Osteoblast (primary cell): ENCODE data around the gene LINC01488. TPM values are rescaled to one million over a fixed set of nuclear protein-coding genes. Genes with fewer than 3 reads are reported as not detected.
A peak's percentile ranks its signal among the peaks of the same experiment; 100 is the strongest.

Experiments
- DNase-seq: peaks from one replicate; pipeline ENCODE4 v3.0.0; 2011; ENCODE audit warnings: low spot score, mixed read lengths; ENCODE audit not compliant: insufficient read length; ENCODE audit errors: missing footprints
- H2AFZ ChIP-seq: 2 replicates; pipeline ENCODE4 v1.6.0; 2011; ENCODE audit warnings: mild to moderate bottlenecking, low read length
- H3K27ac ChIP-seq: 2 replicates; pipeline ENCODE4 v1.5.1; 2011; ENCODE audit warnings: mild to moderate bottlenecking, low read depth, low read length, moderate library complexity
- H3K27me3 ChIP-seq: 2 replicates; pipeline ENCODE4 v1.6.0; 2012; ENCODE audit warnings: mild to moderate bottlenecking, control low read depth, inconsistent platforms, low read length, moderate library complexity; ENCODE audit not compliant: insufficient read depth
- H3K36me3 ChIP-seq: 2 replicates; pipeline ENCODE4 v1.5.1; 2011; ENCODE audit warnings: mild to moderate bottlenecking, low read length, control low read depth, moderate library complexity; ENCODE audit not compliant: insufficient read depth
- H3K4me1 ChIP-seq: 2 replicates; pipeline ENCODE4 v1.5.1; 2011; ENCODE audit warnings: mild to moderate bottlenecking, low read length, control low read depth, moderate library complexity; ENCODE audit not compliant: insufficient read depth
- H3K4me2 ChIP-seq: 2 replicates; pipeline ENCODE4 v1.6.0; 2011; ENCODE audit warnings: mild to moderate bottlenecking, low read length; ENCODE audit not compliant: insufficient read depth
- H3K4me3 ChIP-seq: fragments of 200-600 bp; sonication (generic); 3 replicates; pipeline ENCODE4 v1.5.1; 2012; ENCODE audit warnings: mild to moderate bottlenecking, low read length, inconsistent platforms; ENCODE audit not compliant: insufficient read depth
- H3K79me2 ChIP-seq: 2 replicates; pipeline ENCODE4 v1.6.0; 2012; ENCODE audit warnings: mild to moderate bottlenecking, low read length, control low read depth, inconsistent platforms; ENCODE audit not compliant: insufficient read depth
- H3K9me3 ChIP-seq: 2 replicates; pipeline ENCODE4 v1.5.1; 2011; ENCODE audit warnings: low read depth, low read length, control low read depth
- H4K20me1 ChIP-seq: 2 replicates; pipeline ENCODE4 v1.6.0; 2012; ENCODE audit warnings: mild to moderate bottlenecking, low read length, control low read depth; ENCODE audit not compliant: insufficient read depth
- CTCF ChIP-seq: IDR thresholded peaks from 2 replicates; pipeline ENCODE4 v1.5.1; 2011; ENCODE audit warnings: mild to moderate bottlenecking, low read depth, low read length, moderate library complexity; ENCODE audit errors: extremely low read depth
- total RNA-seq: library from RNA; depleted of rRNA; stranded (reverse); fragments of >200 nt; gene quantifications from 2 replicates; pipeline ENCODE4 v1.2.3, GENCODE V29; 2012

Gene LINC01488
- total RNA-seq, 1 donor = not detected

- no peak overlapping the region for H2AFZ ChIP-seq
- peak; percentile 83 for DNase-seq
- no peak overlapping the region for H3K4me3 ChIP-seq
- no peak overlapping the region for H3K27ac ChIP-seq
- H4K20me1 ChIP-seq = no peaks in the 10 kb centered on the region
- no peaks in the 10 kb centered on the region for H3K79me2 ChIP-seq
- no peak for TF ChIP-seq CTCF
- H3K4me1 ChIP-seq = no peaks in the 10 kb centered on the region
- no peaks in the 10 kb centered on the region for H3K36me3 ChIP-seq
- no peak overlapping the region for H3K4me2 ChIP-seq
- H3K9me3 ChIP-seq = no peaks in the 10 kb centered on the region
- no peaks in the 10 kb centered on the region for H3K27me3 ChIP-seq
Observed at GRCh38 chr11:69487391-69487790, 5.9 kb downstream of the LINC01488 start.

GRCh38 chr11:69487849-69488542 lies 6.5 kb downstream of the LINC01488 start:
- TF ChIP-seq CTCF = no peak
- H3K27me3 ChIP-seq = no peaks in the 10 kb centered on the region

GRCh38 chr11:69488543-69488940 lies 7.1 kb downstream of the LINC01488 start:
- H2AFZ ChIP-seq = no peak overlapping the region
- H3K36me3 ChIP-seq = no peaks in the 10 kb centered on the region
- H3K4me2 ChIP-seq = no peak overlapping the region
- H3K27ac ChIP-seq = no peak overlapping the region
- H3K27me3 ChIP-seq = no peaks in the 10 kb centered on the region
- H3K79me2 ChIP-seq = no peaks in the 10 kb centered on the region
- no peaks in the 10 kb centered on the region for H3K4me1 ChIP-seq
- TF ChIP-seq CTCF = no peak
- no peaks in the 10 kb centered on the region for H4K20me1 ChIP-seq
- DNase-seq = peak; percentile 62
- no peaks in the 10 kb centered on the region for H3K9me3 ChIP-seq
- no peak overlapping the region for H3K4me3 ChIP-seq

More at GRCh38 chr11:69487849-69488542, 6.5 kb downstream of the LINC01488 start:
- Histone ChIP-seq H3K36me3 (no peaks in the 10 kb centered on the region), H2AFZ (no peak overlapping the region), H3K4me2 (no peak overlapping the region), H3K4me1 (no peaks in the 10 kb centered on the region), H3K4me3 (no peak overlapping the region), H3K9me3 (no peaks in the 10 kb centered on the region), H3K79me2 (no peaks in the 10 kb centered on the region), H3K27ac (no peak overlapping the region), H4K20me1 (no peaks in the 10 kb centered on the region)
- DNase-seq = peak; percentile 66

- Histone ChIP-seq H3K9me3 (no peaks in the 10 kb centered on the region), H3K79me2 (no peaks in the 10 kb centered on the region), H3K4me3 (no peak overlapping the region), H3K4me2 (no peak overlapping the region), H2AFZ (no peak overlapping the region), H4K20me1 (no peaks in the 10 kb centered on the region), H3K27me3 (no peaks in the 10 kb centered on the region), H3K4me1 (no peaks in the 10 kb centered on the region), H3K36me3 (no peaks in the 10 kb centered on the region), H3K27ac (no peak overlapping the region)
- TF ChIP-seq CTCF = no peak
- peak; percentile 87 for DNase-seq
Observed at GRCh38 chr11:69489031-69489745, 7.7 kb downstream of the LINC01488 start.
